HL-60 (cell line): ENCODE results near the gene SPTA1.

Source experiments
- CTCF ChIP-seq: IDR thresholded peaks from one replicate; pipeline ENCODE4 v1.5.1; 2011; ENCODE audit warnings: low read length, control low read depth, inconsistent platforms; ENCODE audit not compliant: insufficient read depth
- GABPA ChIP-seq: IDR thresholded peaks from 2 replicates; pipeline ENCODE4 v1.6.1; 2012; ENCODE audit warnings: low read depth
- POLR2AphosphoS5 ChIP-seq: IDR thresholded peaks from 2 replicates; pipeline ENCODE4 v1.6.1; 2012; ENCODE audit warnings: low read depth

DNA sequence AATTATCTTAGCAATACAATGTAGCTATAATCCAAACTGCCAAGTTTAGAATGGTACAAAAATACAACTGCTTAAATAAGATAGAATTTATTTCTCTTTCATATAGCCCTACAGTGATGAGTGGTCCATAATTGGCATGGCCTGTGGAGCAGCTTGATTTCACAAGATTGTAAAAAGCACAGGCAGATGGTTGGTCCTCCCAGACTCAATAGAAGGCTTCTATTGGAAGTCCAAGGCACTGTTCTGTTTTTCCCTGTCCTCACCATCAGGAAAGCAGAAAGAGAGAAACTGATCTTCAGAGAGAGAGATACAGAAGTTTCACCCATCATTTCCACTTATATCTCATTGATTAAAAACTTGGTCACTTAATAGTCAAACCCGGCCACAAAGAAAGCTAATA is 114.3 kb downstream of the SPTA1 start:
- TF ChIP-seq POLR2AphosphoS5 = no peak
- TF ChIP-seq CTCF = no peak
- TF ChIP-seq GABPA = no peak
